Measurements from ENCODE around the gene SRI.
A peak's percentile ranks its signal among the peaks of the same experiment; 100 is the strongest.

Gene SRI

DNA sequence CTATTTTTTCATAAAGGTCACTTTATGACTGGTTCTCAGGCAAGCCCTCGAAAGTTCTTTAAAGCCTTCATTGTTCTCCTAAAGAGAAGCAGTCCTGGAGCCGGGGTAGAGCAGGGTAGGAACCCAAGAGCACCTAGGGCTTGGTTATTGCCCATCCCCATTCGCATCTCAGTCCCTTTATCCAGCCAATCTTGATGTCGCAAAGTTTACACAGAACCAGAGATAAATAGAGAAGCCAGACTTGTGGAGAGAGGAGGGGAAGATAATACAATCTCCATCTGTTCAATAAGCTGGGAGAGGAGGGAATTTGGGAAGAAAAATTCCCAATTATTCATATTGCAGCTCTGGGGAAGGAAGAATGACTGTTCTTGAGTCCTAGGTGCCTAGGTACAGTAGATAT, 6.4 kb upstream of the SRI start:
- no peaks in the 10 kb centered on the region for H4K20me1 ChIP-seq (ENCODE audit: insufficient read depth, low read length)
- peaks cover under 1% of the 10 kb centered on the region; the same call in 1 of the 2 replicates for H3K4me1 ChIP-seq (ENCODE audit: low read length)
- no peaks in the 10 kb centered on the region for H3K79me2 ChIP-seq (ENCODE audit: low read length)
- no peak overlapping the region for H3K9ac ChIP-seq (ENCODE audit: low read length)
- H3K27ac ChIP-seq (ENCODE audit: low read length) = no peak overlapping the region
- H2AFZ ChIP-seq (ENCODE audit: low read depth, low read length) = no peak overlapping the region
- H3K4me2 ChIP-seq (ENCODE audit: low read length) = no peak overlapping the region
- peaks cover 5% of the 10 kb centered on the region; the same call in 1 of the 2 replicates for H3K9me3 ChIP-seq (ENCODE audit: insufficient read depth, low read length)
- no peaks in the 10 kb centered on the region for H3K36me3 ChIP-seq (replicated peaks; ENCODE audit: low read depth, low read length)
- no peak for TF ChIP-seq EZH2phosphoT487 (IDR thresholded peaks at IDR 0.05; ENCODE audit: low read depth)
- TF ChIP-seq, protein P1, sequence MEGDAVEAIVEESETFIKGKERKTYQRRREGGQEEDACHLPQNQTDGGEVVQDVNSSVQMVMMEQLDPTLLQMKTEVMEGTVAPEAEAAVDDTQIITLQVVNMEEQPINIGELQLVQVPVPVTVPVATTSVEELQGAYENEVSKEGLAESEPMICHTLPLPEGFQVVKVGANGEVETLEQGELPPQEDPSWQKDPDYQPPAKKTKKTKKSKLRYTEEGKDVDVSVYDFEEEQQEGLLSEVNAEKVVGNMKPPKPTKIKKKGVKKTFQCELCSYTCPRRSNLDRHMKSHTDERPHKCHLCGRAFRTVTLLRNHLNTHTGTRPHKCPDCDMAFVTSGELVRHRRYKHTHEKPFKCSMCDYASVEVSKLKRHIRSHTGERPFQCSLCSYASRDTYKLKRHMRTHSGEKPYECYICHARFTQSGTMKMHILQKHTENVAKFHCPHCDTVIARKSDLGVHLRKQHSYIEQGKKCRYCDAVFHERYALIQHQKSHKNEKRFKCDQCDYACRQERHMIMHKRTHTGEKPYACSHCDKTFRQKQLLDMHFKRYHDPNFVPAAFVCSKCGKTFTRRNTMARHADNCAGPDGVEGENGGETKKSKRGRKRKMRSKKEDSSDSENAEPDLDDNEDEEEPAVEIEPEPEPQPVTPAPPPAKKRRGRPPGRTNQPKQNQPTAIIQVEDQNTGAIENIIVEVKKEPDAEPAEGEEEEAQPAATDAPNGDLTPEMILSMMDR (IDR thresholded peaks at IDR 0.05; ENCODE audit: low read depth, low read length) = no peak
- H3K27me3 ChIP-seq (ENCODE audit: low read depth, low read length) = no peaks in the 10 kb centered on the region
- H3K4me3 ChIP-seq (ENCODE audit: low read length) = no peak overlapping the region

DNA sequence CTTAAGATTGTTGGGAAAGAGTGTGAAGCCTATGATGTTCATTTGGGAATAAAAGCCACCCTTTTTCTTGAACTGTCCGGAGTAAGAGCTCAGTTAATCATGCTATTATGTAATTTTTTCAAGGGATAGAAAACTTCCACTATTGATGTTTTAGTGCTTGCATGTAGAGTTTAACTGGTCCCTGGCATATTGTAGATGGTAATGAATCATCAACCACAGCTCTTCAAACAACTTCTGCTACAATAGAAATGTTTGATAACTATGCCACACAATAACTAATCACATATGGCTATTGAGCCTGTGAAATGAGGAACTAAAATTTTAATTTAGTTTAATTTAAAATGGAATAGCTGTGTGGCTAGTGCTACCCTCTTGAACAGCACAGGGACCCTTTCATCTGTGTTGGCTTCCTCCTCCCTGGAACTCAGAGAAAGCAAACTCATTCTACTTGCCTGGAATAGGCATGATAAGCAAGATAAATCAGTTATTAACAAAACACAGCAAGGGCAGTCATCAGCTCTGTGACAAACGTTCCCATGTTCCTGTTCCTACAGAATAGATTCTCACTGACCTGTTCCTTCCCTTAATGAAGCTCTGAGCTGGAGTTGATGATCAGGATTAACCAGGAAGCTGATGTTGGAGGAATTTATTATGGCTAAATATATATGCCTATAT, 4.9 kb upstream of the SRI start:
- no peak overlapping the region for H3K4me3 ChIP-seq (ENCODE audit: low read length)
- no peaks in the 10 kb centered on the region for H3K27me3 ChIP-seq (ENCODE audit: low read depth, low read length)
- peaks cover 5% of the 10 kb centered on the region; the same call in 1 of the 2 replicates for H3K9me3 ChIP-seq (ENCODE audit: insufficient read depth, low read length)
- H3K4me1 ChIP-seq (ENCODE audit: low read length) = peaks cover 5% of the 10 kb centered on the region
- H2AFZ ChIP-seq (ENCODE audit: low read depth, low read length) = no peak overlapping the region
- H3K27ac ChIP-seq (ENCODE audit: low read length) = no peak overlapping the region
- H3K36me3 ChIP-seq (replicated peaks; ENCODE audit: low read depth, low read length) = no peaks in the 10 kb centered on the region
- H3K9ac ChIP-seq (ENCODE audit: low read length) = no peak overlapping the region
- no peak overlapping the region for H3K4me2 ChIP-seq (ENCODE audit: low read length)
- TF ChIP-seq, protein P1 (IDR thresholded peaks at IDR 0.05; ENCODE audit: low read depth, low read length) = no peak
- no peak for TF ChIP-seq EZH2phosphoT487 (IDR thresholded peaks at IDR 0.05; ENCODE audit: low read depth)
- H4K20me1 ChIP-seq (ENCODE audit: insufficient read depth, low read length) = no peaks in the 10 kb centered on the region
- peaks cover 8% of the 10 kb centered on the region for H3K79me2 ChIP-seq (ENCODE audit: low read length)

DNA sequence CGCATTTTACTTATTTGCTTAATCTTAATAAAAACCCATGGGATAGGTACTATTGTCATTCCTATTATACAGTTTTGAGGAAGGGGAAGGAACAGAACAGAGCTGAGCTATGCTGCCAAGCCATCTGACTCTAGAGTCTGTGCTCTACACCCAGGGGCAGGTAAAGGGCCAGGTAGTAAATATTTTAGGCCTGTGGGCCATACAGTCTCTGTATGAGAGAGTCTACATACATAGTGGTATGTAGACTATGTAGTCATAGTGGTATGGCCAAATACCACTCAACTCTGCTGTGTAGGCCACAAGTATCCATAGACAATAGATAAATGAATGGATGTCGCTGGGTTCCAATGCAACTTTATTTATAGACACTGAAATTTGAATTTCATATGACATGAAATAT, 3.4 kb upstream of the SRI start:
- no peaks in the 10 kb centered on the region for H3K9me3 ChIP-seq (ENCODE audit: insufficient read depth, low read length)
- no peak overlapping the region for H3K27ac ChIP-seq (ENCODE audit: low read length)
- H4K20me1 ChIP-seq (ENCODE audit: insufficient read depth, low read length) = no peaks in the 10 kb centered on the region
- H3K4me3 ChIP-seq (ENCODE audit: low read length) = no peak overlapping the region
- H3K27me3 ChIP-seq (ENCODE audit: low read depth, low read length) = no peaks in the 10 kb centered on the region
- peaks cover 5% of the 10 kb centered on the region for H3K4me1 ChIP-seq (ENCODE audit: low read length)
- H3K79me2 ChIP-seq (ENCODE audit: low read length) = peaks cover 21% of the 10 kb centered on the region
- no peak for TF ChIP-seq EZH2phosphoT487 (IDR thresholded peaks at IDR 0.05; ENCODE audit: low read depth)
- TF ChIP-seq, protein P1 (IDR thresholded peaks at IDR 0.05; ENCODE audit: low read depth, low read length) = no peak
- no peak overlapping the region for H3K9ac ChIP-seq (ENCODE audit: low read length)
- no peak overlapping the region for H2AFZ ChIP-seq (ENCODE audit: low read depth, low read length)
- no peaks in the 10 kb centered on the region for H3K36me3 ChIP-seq (replicated peaks; ENCODE audit: low read depth, low read length)
- H3K4me2 ChIP-seq (ENCODE audit: low read length) = no peak overlapping the region

DNA sequence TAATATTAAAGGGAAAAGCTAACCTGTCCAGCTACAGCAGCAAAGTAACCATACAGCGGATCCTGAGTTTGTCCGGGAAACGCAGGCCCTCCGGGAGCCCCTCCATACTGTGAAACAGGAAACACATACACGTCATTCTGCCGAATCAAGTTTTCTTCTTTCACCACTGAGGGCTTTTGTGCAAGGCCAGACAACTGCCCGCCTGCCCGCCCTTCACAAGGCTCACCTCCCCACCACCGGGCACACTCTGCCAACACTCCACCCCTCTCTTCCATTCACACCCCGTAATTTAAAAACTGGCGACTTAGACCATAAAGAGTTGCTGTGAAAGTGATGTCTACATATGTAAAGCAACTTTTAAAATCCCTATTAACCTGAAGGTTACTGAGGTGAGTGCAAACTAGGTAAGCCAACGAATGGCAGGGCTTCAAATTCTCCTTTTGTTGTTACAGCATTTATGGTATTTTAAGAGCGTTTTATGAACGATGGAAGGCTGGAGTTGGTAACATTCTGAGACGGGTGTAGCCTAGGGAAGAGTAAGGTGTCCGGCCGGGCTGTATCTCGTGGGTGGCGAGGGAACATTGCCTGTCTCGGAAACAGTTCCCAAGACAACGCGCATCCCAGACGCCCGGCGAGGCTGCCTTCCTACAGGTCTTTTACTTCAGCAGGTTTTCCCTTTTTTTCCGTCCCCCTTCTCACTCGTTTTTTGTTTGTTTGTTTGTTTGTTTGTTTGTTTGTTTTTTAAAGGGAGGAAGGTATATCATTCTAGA, 817 bp downstream of the SRI start:
- Histone ChIP-seq H3K27ac (ENCODE audit: low read length) (peak overlapping the region; percentile 99), H3K9ac (ENCODE audit: low read length) (peak overlapping the region; percentile 94), H3K4me1 (ENCODE audit: low read length) (peaks cover 28% of the 10 kb centered on the region), H4K20me1 (ENCODE audit: insufficient read depth, low read length) (peaks cover 37% of the 10 kb centered on the region), H2AFZ (ENCODE audit: low read depth, low read length) (no peak overlapping the region), H3K27me3 (ENCODE audit: low read depth, low read length) (no peaks in the 10 kb centered on the region), H3K4me3 (ENCODE audit: low read length) (peak overlapping the region; percentile 87), H3K36me3 (replicated peaks; ENCODE audit: low read depth, low read length) (peaks cover 31% of the 10 kb centered on the region), H3K9me3 (ENCODE audit: insufficient read depth, low read length) (no peaks in the 10 kb centered on the region), H3K4me2 (ENCODE audit: low read length) (peak overlapping the region; percentile 94), H3K79me2 (ENCODE audit: low read length) (peaks cover 60% of the 10 kb centered on the region)
- TF ChIP-seq, protein P1 (IDR thresholded peaks at IDR 0.05; ENCODE audit: low read depth, low read length) = no peak
- no peak for TF ChIP-seq EZH2phosphoT487 (IDR thresholded peaks at IDR 0.05; ENCODE audit: low read depth)
